HG03196 (cell line): ENCODE results near the gene RNU2-1.
"Not testable (repeated sequence)": the region's sequence is repeated elsewhere in the genome, so short reads cannot be mapped to it uniquely, and the experiment has no call there.

Experiments
- ATAC-seq: cut with Tn5 transposase; IDR thresholded peaks from one replicate; pipeline ENCODE4 v1.9.1; 2021; ENCODE audit not compliant: unreplicated experiment

Gene RNU2-1

GRCh38 chr17:43216762-43217613 is 16.8 kb downstream of the RNU2-1 start:
- no peak for ATAC-seq

- ATAC-seq = no peak
Measured at GRCh38 chr17:43216369-43216761, 17.4 kb downstream of the RNU2-1 start.

GRCh38 chr17:43215341-43215740 is 18.4 kb downstream of the RNU2-1 start:
- ATAC-seq = no peak

GRCh38 chr17:43213545-43213944 is 20.2 kb downstream of the RNU2-1 start:
- ATAC-seq = no peak

GRCh38 chr17:43212641-43213490 is 20.9 kb downstream of the RNU2-1 start:
- ATAC-seq = no peak

- ATAC-seq = peak; percentile 60
Measured at GRCh38 chr17:43211480-43212402, 22.0 kb downstream of the RNU2-1 start, which contains the start of gene TMEM106A. TSS of gene TMEM106A (plus strand) at chr17:43211875. CDS start at chr17:43213042, 1,167 bp downstream.

GRCh38 chr17:43211123-43211479 is 22.7 kb downstream of the RNU2-1 start:
- no peak for ATAC-seq

GRCh38 chr17:43210576-43210975 is 23.2 kb downstream of the RNU2-1 start:
- no peak for ATAC-seq

- not testable (repeated sequence) for ATAC-seq
Measured at GRCh38 chr17:43203013-43203412, 30.8 kb downstream of the RNU2-1 start.

GRCh38 chr17:43200127-43200526 is 33.6 kb downstream of the RNU2-1 start:
- ATAC-seq = no peak

- no peak for ATAC-seq
Measured at GRCh38 chr17:43199633-43200032, 34.1 kb downstream of the RNU2-1 start.

GRCh38 chr17:43193251-43193650 is 40.5 kb downstream of the RNU2-1 start:
- no peak for ATAC-seq

- not testable (repeated sequence) for ATAC-seq
Measured at GRCh38 chr17:43186656-43187055, 47.1 kb downstream of the RNU2-1 start.

GRCh38 chr17:43183921-43184320 is 49.9 kb downstream of the RNU2-1 start:
- no peak for ATAC-seq
